Upper lobe of left lung (tissue), 6 donors: ENCODE measurements around the gene SEPHS1. TPM values are rescaled to one million over a fixed set of nuclear protein-coding genes. Genes with fewer than 3 reads are reported as not detected.
"Not testable (repeated sequence)": the region's sequence is repeated elsewhere in the genome, so short reads cannot be mapped to it uniquely, and the experiment has no call there.

Experiments
- ATAC-seq, 2 donors: fragments of 200-7000 bp; cut with Tn5 transposase; one replicate each; pipeline ENCODE4 v1.9.1; 2022; ENCODE audit warnings: mild to moderate bottlenecking in 2 of 2, moderate library complexity in 2 of 2; ENCODE audit not compliant: low FRiP score in 2 of 2
- DNase-seq, 2 donors: peaks; one replicate each; pipeline ENCODE4 v3.0.0-alpha.2; 2019 to 2020
- H3K27ac ChIP-seq, 4 donors: fragments of 200-600 bp; sonication (generic); one replicate each; pipeline ENCODE4 v1.5.1; 2016 to 2019
- H3K27me3 ChIP-seq, 4 donors: fragments of 200-600 bp; sonication (generic); one replicate each; pipeline ENCODE4 v1.5.1; 2017 to 2019
- H3K36me3 ChIP-seq, 4 donors: fragments of 200-600 bp; sonication (generic); one replicate each; pipeline ENCODE4 v1.5.1; 2016 to 2019
- H3K4me1 ChIP-seq, 4 donors: fragments of 200-600 bp; sonication (generic); one replicate each; pipeline ENCODE4 v1.5.1; 2018 to 2019
- H3K4me3 ChIP-seq, 4 donors: fragments of 200-600 bp; sonication (generic); one replicate each; pipeline ENCODE4 v1.5.1; 2017 to 2019; ENCODE audit warnings: mild to moderate bottlenecking in 2 of 4, moderate library complexity in 1 of 4
- H3K9me3 ChIP-seq, 4 donors: fragments of 200-600 bp; sonication (generic); one replicate each; pipeline ENCODE4 v1.5.1; 2018 to 2019
- CTCF ChIP-seq, 6 experiments: fragments of 450-650 bp in 4 of 6; fragments of 200-600 bp in 2 of 6; sonication (generic) in 2 of 6; IDR thresholded peaks; one replicate each; pipeline ENCODE4 v1.5.1; 2016 to 2019; ENCODE audit warnings: antibody characterized with exemption in 6 of 6
- EP300 ChIP-seq, 4 donors: sonication (generic); formaldehyde crosslinking; IDR thresholded peaks; one replicate each; pipeline ENCODE4 v1.5.1; 2017; ENCODE audit warnings: antibody characterized with exemption in 4 of 4, control low read depth in 2 of 4
- POLR2A ChIP-seq, 4 donors: fragments of 450-650 bp; IDR thresholded peaks; one replicate each; pipeline ENCODE4 v1.5.1; 2016 to 2017; ENCODE audit warnings: antibody characterized with exemption in 4 of 4, mild to moderate bottlenecking in 2 of 4
- POLR2AphosphoS5 ChIP-seq, 2 donors: sonication (generic); formaldehyde crosslinking; IDR thresholded peaks; one replicate each; pipeline ENCODE4 v1.5.1; 2017; ENCODE audit warnings: antibody characterized with exemption in 2 of 2
- WGBS, 2 donors: methylation state at CpG; one replicate each; pipeline ENCODE4 v1.1.5; 2017 to 2018; 5-methylcytosine and 5-hydroxymethylcytosine counted together
- total RNA-seq, 6 donors: library from RNA; depleted of rRNA in 4 of 6; stranded (reverse); fragments of >200 nt in 4 of 6; gene quantifications; one replicate each; pipeline versions ENCODE4 v1.1.0 to v1.2.1, GENCODE V29; 2016 to 2021
- donor health status: DM: no; HTN: no; CAD: no; lungs with moderate emphysema.
- donor health status: DM: no; HTN: yes; CAD: no; lungs with severe emphysema.

The SEPHS1 gene
- total RNA-seq, 6 donors from 2014 or later: 10.0 to 41.9 (median 33.8) TPM

GRCh38 chr10:13294784-13295183 lies 53.3 kb downstream of the SEPHS1 start:
- no peak for TF ChIP-seq POLR2AphosphoS5 (IDR thresholded peaks at IDR 0.05)
- no peak for TF ChIP-seq EP300 (IDR thresholded peaks at IDR 0.05)
- TF ChIP-seq CTCF (IDR thresholded peaks at IDR 0.05): no peak
- no peak for TF ChIP-seq POLR2A (IDR thresholded peaks at IDR 0.05)
- Histone ChIP-seq H3K27me3 (no peaks in the 10 kb centered on the region), H3K27ac (no peak overlapping the region), H3K4me3 (no peak overlapping the region), H3K9me3 (no peaks in the 10 kb centered on the region), H3K4me1 (peaks cover 0 to 12% (median 7%) of the 10 kb centered on the region in 4 donors), H3K36me3 (peaks cover 0 to 38% (median 23%) of the 10 kb centered on the region in 4 donors)
- no peak for DNase-seq
- no peak for ATAC-seq
- WGBS, 2 donors: 89 to 93% methylated on average over 2 of the region's 2 CpGs

GRCh38 chr10:13291821-13292773 lies 56.0 kb downstream of the SEPHS1 start:
- H3K27me3 ChIP-seq: no peaks in the 10 kb centered on the region
- ATAC-seq: no peak

GRCh38 chr10:13291061-13291460 lies 57.0 kb downstream of the SEPHS1 start:
- WGBS, 2 donors: 88 to 91% methylated on average over 4 of the region's 4 CpGs
- Histone ChIP-seq H3K4me3 (no peak overlapping the region), H3K27me3 (no peaks in the 10 kb centered on the region), H3K27ac (no peak overlapping the region), H3K9me3 (no peaks in the 10 kb centered on the region), H3K4me1 (no peaks in the 10 kb centered on the region), H3K36me3 (peaks cover 0 to 54% (median 31%) of the 10 kb centered on the region in 4 donors)
- DNase-seq: no peak
- TF ChIP-seq POLR2AphosphoS5 (IDR thresholded peaks at IDR 0.05) (no peak), EP300 (IDR thresholded peaks at IDR 0.05) (no peak), CTCF (IDR thresholded peaks at IDR 0.05) (no peak), POLR2A (IDR thresholded peaks at IDR 0.05) (no peak)
- no peak for ATAC-seq

More at GRCh38 chr10:13291821-13292773, 56.0 kb downstream of the SEPHS1 start:
- Histone ChIP-seq H3K4me1 (no peaks in the 10 kb centered on the region), H3K4me3 (no peak overlapping the region), H3K27ac (no peak overlapping the region), H3K36me3 (peaks cover 0 to 51% (median 29%) of the 10 kb centered on the region in 4 donors), H3K9me3 (no peaks in the 10 kb centered on the region)
- WGBS, 2 donors: 93 to 95% methylated on average over 19 of the region's 19 CpGs
- no peak for TF ChIP-seq EP300 (IDR thresholded peaks at IDR 0.05)
- no peak for DNase-seq

GRCh38 chr10:13284050-13284449 lies 64.0 kb downstream of the SEPHS1 start:
- 94 to 95% methylated on average over 4 of the region's 4 CpGs for WGBS, 2 donors
- no peaks in the 10 kb centered on the region for H3K9me3 ChIP-seq
- H3K27ac ChIP-seq: no peak overlapping the region
- TF ChIP-seq POLR2A (IDR thresholded peaks at IDR 0.05): no peak
- no peak for TF ChIP-seq POLR2AphosphoS5 (IDR thresholded peaks at IDR 0.05)
- TF ChIP-seq EP300 (IDR thresholded peaks at IDR 0.05): no peak
- no peak for TF ChIP-seq CTCF (IDR thresholded peaks at IDR 0.05)
- no peaks in the 10 kb centered on the region for H3K4me1 ChIP-seq
- ATAC-seq (no peak), DNase-seq (no peak)
- no peak overlapping the region for H3K4me3 ChIP-seq
- no peaks in the 10 kb centered on the region for H3K27me3 ChIP-seq
- H3K36me3 ChIP-seq: peaks cover 0 to 53% (median 19%) of the 10 kb centered on the region in 4 donors

GRCh38 chr10:13282348-13282747 lies 65.7 kb downstream of the SEPHS1 start:
- not testable (repeated sequence) for H3K27ac ChIP-seq, H3K27me3 ChIP-seq, H3K4me3 ChIP-seq, H3K4me1 ChIP-seq, DNase-seq, H3K9me3 ChIP-seq, ATAC-seq
- WGBS, 2 donors: 93 to 94% methylated on average over 6 of the region's 6 CpGs
- H3K36me3 ChIP-seq: peaks cover 0 to 45% (median 14%) of the 10 kb centered on the region in 4 donors
